Measurements from ENCODE around the gene TMEM178A.
"Not testable (repeated sequence)": the region's sequence is repeated elsewhere in the genome, so short reads cannot be mapped to it uniquely, and the experiment has no call there.

Gene TMEM178A

GRCh38 chr2:39647104-39647765, 18.5 kb upstream of the TMEM178A start:
- in situ Hi-C loops (cut with MboI; ENCODE audit: low sequenced_read_pairs): no loop called here

DNA sequence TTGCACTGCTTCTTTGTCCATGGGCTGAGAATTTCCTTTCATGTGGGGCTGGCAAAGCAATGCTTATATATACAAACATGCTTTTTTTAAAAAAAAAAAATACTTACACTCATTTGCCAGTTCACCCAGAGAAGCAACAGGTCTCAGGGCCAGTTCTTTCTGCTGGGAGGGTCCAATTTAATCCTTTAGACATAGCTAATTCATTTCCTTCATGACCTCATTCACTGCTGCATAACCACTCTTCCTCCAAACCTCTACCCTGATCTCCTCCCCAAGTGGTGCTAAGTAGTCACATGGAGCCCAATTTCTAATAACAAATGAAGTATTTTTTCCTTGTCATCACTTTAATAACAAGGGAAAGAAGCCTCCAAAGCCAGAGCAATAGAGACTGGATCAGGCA, 17.1 kb upstream of the TMEM178A start:
- in situ Hi-C loops (cut with MboI; ENCODE audit: low sequenced_read_pairs): no loop called here

- in situ Hi-C loops (cut with MboI; ENCODE audit: low sequenced_read_pairs): no loop called here
Measured at GRCh38 chr2:39649511-39649910, 16.2 kb upstream of the TMEM178A start.

GRCh38 chr2:39650468-39650867, 15.2 kb upstream of the TMEM178A start:
- in situ Hi-C loops (cut with MboI; ENCODE audit: low sequenced_read_pairs): no loop called here

DNA sequence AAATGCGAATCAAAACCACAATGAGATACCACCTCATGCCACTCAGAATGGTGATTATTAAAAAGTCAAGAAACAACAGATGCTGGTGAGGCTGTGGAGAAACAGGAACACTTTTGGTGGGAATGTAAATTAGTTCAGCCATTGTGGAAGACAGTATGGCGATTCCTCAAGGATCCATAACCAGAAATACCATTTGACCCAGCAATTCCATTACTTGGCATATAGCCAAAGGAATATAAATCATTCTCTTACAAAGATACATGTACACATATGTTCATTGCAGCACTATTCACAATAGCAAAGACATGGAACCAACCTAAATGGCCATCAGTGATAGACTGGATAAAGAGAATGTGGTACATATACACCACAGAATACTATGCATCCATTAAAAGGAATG, 9.5 kb upstream of the TMEM178A start:
- in situ Hi-C loops (cut with MboI; ENCODE audit: low sequenced_read_pairs): not testable (repeated sequence)

DNA sequence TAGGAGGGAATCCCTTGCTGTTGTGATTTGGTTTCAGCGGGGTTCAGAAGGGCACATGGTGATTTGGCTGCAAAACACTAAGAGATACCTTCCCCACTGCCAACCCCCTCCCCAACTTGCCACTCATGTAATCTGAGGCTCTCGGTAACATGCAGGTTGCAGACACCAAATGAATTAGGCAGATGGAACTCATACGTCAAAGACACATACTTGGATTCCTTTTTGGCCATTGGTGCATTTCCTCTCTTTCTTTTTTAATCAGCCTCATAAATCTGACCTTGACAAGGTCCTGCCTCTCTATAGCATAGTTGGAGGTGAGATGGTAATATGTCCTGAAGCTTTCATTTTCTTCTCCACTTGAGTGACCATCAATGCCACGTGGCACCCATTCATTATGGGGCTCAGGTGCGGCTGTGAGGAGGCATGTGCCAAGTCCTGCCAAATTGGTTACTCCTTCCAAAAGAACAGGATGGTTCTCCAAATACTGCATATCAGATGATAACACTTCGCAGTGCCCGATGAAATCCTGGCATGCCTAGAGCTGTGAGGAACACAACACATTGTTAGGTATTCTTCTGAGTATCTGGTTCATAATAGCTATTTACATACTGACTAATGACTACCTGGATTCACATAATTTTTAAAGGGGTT, 8.3 kb upstream of the TMEM178A start:
- in situ Hi-C loops (cut with MboI; ENCODE audit: low sequenced_read_pairs): no loop called here

- in situ Hi-C loops (cut with MboI; ENCODE audit: low sequenced_read_pairs): no loop called here
Measured at GRCh38 chr2:39658371-39658770, 7.3 kb upstream of the TMEM178A start.

- in situ Hi-C loops (cut with MboI; ENCODE audit: low sequenced_read_pairs): no loop called here
Measured at GRCh38 chr2:39659765-39660611, 5.7 kb upstream of the TMEM178A start.

- in situ Hi-C loops (cut with MboI; ENCODE audit: low sequenced_read_pairs): no loop called here
Measured at GRCh38 chr2:39660612-39661236, 5.0 kb upstream of the TMEM178A start.

DNA sequence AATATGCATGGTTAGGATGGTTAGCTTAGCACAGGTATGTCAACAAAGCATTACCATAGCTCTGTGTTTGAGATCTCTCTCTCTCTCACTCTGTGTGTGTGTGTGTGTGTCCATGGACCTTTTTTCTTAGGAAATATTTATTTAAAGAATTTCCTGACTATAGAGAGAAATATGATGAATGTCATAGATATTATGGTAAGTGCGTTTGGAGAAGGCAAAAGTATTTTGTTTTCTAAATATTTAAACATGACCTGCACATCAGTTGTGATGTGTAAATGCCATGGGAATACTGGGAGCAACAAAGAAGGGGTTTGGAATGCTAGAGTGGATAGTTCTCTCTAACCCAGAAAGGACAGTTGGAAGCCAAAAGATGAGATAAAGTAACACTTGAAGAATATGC, 3.9 kb upstream of the TMEM178A start:
- in situ Hi-C loops (cut with MboI; ENCODE audit: low sequenced_read_pairs): no loop called here

DNA sequence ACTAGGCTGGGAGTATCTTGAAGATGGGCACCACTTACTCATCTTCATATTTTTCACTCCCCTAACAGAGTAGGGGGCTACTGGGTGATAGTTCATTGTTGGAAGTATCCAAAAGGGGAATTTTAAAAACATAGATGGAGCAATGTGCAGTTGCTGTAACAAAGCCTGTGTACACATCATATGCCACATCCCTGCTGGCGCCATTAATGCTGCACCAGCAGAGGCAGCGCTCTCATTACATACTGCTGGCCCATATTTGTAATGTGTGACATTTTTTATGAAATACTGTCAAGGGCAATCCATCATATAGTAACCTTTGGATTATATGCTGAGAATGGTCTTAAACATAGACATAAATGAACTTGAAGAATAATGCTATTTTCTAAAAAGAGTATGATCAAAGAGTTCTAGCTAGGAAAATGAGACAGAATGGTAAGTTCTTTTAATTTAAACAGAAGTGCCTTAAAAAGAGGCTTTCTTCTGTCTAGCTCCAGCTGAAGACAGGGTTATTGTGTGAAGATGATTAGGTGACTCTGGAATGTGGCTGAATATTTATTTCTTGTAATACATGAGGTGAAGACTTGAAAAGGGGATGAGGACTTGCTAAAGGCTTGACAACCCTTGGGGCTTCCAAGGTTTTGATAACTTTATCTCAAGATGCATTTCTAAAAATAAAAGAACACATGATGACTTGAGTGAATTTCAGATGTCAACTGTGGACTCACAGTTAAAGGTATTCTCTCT, 2.4 kb upstream of the TMEM178A start:
- in situ Hi-C loops (cut with MboI; ENCODE audit: low sequenced_read_pairs): no loop called here

GRCh38 chr2:39664232-39664887, 1.4 kb upstream of the TMEM178A start:
- in situ Hi-C loops (cut with MboI; ENCODE audit: low sequenced_read_pairs): no loop called here

DNA sequence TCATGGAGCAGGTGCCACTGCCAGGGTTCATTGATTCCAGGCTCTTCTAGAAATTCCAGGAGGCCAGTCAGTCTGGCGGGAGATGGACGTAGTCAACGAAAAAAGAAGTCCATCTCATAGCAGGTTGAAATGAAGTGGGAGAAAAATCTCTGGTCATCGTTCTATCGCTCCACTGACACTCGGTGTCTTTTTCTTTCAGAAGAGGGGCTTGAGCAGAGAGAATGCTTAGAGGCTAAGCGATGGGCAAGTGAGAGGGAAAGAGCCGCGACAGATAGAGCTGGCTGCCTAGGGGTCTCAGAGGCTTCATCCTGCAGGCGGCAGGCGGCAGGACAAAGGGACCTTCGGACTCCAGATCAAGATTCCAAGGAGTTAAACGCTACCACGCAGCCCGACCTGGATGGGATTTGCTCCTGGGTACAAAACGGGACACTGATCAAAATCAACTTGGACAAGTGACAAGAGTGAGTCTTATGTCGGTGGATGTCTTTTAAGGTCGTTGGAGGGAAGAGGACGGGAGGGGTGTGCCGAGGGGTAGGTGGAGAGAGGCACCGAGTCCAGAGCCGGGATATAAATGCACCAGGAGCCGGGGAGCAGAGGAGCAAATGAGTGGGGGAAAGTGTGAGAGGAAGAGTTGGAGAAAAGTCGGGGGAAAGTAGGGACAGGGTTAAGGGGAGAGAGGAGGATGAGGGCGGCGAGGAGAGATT, 677 bp upstream of the TMEM178A start:
- in situ Hi-C loops (cut with MboI; ENCODE audit: low sequenced_read_pairs): no loop called here

GRCh38 chr2:39666491-39667101, 879 bp downstream of the TMEM178A start:
- in situ Hi-C loops (cut with MboI; ENCODE audit: low sequenced_read_pairs): no loop called here

GRCh38 chr2:39667104-39667885, 1.6 kb downstream of the TMEM178A start:
- in situ Hi-C loops (cut with MboI; ENCODE audit: low sequenced_read_pairs): no loop called here

DNA sequence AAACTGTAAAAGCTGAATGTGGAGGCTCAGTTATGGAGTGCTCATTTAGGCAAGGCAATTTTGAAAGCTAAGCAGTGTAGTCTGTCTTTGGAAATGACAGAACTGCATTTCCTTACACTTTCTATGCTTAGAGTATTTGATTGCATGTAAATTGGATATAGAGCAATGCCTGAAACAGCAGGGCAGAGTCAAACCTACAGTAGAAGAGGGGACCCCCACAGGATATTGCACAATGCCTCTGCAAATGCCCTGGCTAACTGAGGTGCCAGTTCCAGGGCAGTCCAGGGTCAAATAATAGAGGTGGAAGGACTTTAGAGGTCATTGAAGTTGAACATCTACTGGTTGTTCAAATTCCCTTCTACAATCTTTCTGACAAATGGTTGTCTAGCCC, 2.2 kb downstream of the TMEM178A start:
- in situ Hi-C loops (cut with MboI; ENCODE audit: low sequenced_read_pairs): no loop called here

DNA sequence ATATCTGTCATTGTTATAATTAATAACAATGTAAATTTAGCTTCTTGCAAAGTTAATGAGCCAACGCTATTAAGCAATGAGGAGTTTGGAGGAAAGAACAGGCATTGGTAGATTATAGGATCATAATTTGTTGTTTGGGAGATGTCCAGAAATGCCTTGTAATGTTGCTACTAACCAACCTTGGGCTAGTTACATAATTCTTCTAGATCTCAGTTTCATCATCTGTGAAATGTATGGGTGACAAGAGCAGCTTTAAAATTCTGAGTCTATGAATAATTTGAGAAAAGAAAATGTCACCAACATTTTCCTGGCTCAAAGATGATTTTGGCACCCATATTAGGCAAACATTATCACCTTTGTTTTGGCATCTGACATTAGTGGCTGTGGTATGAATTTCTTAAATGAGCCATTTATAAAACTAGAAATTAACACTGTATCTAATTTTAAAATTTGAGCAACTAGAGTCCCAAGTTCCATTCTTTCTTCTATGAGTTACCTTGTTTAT, 2.9 kb downstream of the TMEM178A start:
- in situ Hi-C loops (cut with MboI; ENCODE audit: low sequenced_read_pairs): no loop called here

DNA sequence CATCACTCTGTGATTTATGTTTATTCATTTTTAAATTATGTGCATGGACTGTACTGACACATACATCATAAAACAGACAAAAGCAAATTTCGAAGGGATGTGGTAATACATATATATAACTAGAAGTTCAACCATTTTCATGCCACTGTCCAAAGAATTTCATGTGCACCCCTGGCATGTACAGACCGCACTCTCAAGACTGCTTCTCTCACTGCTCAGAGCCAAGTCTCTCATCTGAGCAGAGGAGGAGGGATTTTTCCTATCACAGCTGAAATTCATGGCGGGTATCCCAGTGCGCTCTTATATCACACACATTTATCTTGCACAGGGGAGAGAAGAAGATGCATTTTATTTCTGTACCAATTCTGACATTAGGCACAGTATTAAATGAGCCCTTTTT, 5.9 kb downstream of the TMEM178A start:
- in situ Hi-C loops (cut with MboI; ENCODE audit: low sequenced_read_pairs): no loop called here
